ENCODE data around the gene CCDC43. TPM values are rescaled to one million over a fixed set of nuclear protein-coding genes. Genes with fewer than 3 reads are reported as not detected.
"Not testable (repeated sequence)": the region's sequence is repeated elsewhere in the genome, so short reads cannot be mapped to it uniquely, and the experiment has no call there.

Gene CCDC43
- total RNA-seq, 2 experiments from 2014 or later = 23.6 to 25.3 TPM

- Mint-ChIP-seq H3K27ac (no peak overlapping the region), H3K27me3 (no peaks in the 10 kb centered on the region), H3K9me3 (no peaks in the 10 kb centered on the region), H3K4me1 (ENCODE audit: low read depth) (peaks cover 17% of the 10 kb centered on the region), H3K4me3 (no peak overlapping the region), H3K36me3 (ENCODE audit: low read depth) (peaks cover 13% of the 10 kb centered on the region)
- ChIA-PET CTCF (no interaction called here), POLR2A (interaction anchor here (1.2 kb wide), 1 partner anchor 14 kb away, joined by 3 read pairs; the partner anchor contains the start of gene DBF4B)
- TF ChIP-seq CTCF (IDR thresholded peaks at IDR 0.05) = no peak
- H3K4me3 ChIP-seq (ENCODE audit: low read length) = no peak overlapping the region
- H3K36me3 ChIP-seq (ENCODE audit: insufficient read depth, low read length) = no peaks in the 10 kb centered on the region
- H3K9me3 ChIP-seq (ENCODE audit: control insufficient read depth in 1 of 2, insufficient read depth in 1 of 2, low read length in 2 of 2) = no peaks in the 10 kb centered on the region
- ATAC-seq (ENCODE audit: poor library complexity) (no peak), DNase-seq (no peak)
- intact Hi-C loops (cut with DNase I, micrococcal nuclease) = no loop called here
- H3K27ac ChIP-seq (ENCODE audit: low read depth in 1 of 2, low read length in 2 of 2) = no peak overlapping the region
- peaks cover 22% of the 10 kb centered on the region for H3K4me1 ChIP-seq (ENCODE audit: insufficient read depth, low read length)
- H3K27me3 ChIP-seq (ENCODE audit: control insufficient read depth in 1 of 2, insufficient read depth in 2 of 2, low read length in 2 of 2) = no peaks in the 10 kb centered on the region
These were observed 4.0 kb upstream of the CCDC43 start for GRCh38 chr17:44693609-44694008.

GRCh38 chr17:44690746-44691306 lies 1.2 kb upstream of the CCDC43 start:
- H3K27me3 ChIP-seq (ENCODE audit: control insufficient read depth in 1 of 2, insufficient read depth in 2 of 2, low read length in 2 of 2); H3K4me3 ChIP-seq (ENCODE audit: low read length); H3K27ac ChIP-seq (ENCODE audit: low read depth in 1 of 2, low read length in 2 of 2); H3K36me3 ChIP-seq (ENCODE audit: insufficient read depth, low read length); intact Hi-C loops (cut with DNase I, micrococcal nuclease); H3K9me3 ChIP-seq (ENCODE audit: control insufficient read depth in 1 of 2, insufficient read depth in 1 of 2, low read length in 2 of 2); ATAC-seq (ENCODE audit: poor library complexity); H3K9me3 Mint-ChIP-seq; H3K27me3 Mint-ChIP-seq: not testable (repeated sequence)
- POLR2A ChIA-PET = interaction anchor here (0.7 to 3.7 kb wide), 4 partner anchors 17 to 1303 kb away, joined by 3 to 33 read pairs (median 3); partner anchors contain the start of genes DBF4B and NMT1
- peaks cover 29% of the 10 kb centered on the region for H3K36me3 Mint-ChIP-seq (ENCODE audit: low read depth)
- H3K4me3 Mint-ChIP-seq = peak overlapping the region; percentile 98
- peak overlapping the region; percentile 72 for H3K27ac Mint-ChIP-seq
- CTCF ChIA-PET = interaction anchor here (0.6 kb wide), 1 partner anchor 20 kb away, joined by 3 read pairs; no protein-coding TSS in a partner anchor
- H3K4me1 Mint-ChIP-seq (ENCODE audit: low read depth) = peaks cover 23% of the 10 kb centered on the region
- DNase-seq = peak in 3 of 14 experiments; percentile 20 to 53 (median 38)
- H3K4me1 ChIP-seq (ENCODE audit: insufficient read depth, low read length) = peaks cover 27% of the 10 kb centered on the region

- Histone ChIP-seq H3K36me3 (ENCODE audit: insufficient read depth, low read length) (peaks cover 16% of the 10 kb centered on the region), H3K9me3 (ENCODE audit: control insufficient read depth in 1 of 2, insufficient read depth in 1 of 2, low read length in 2 of 2) (no peaks in the 10 kb centered on the region), H3K27me3 (ENCODE audit: control insufficient read depth in 1 of 2, insufficient read depth in 2 of 2, low read length in 2 of 2) (no peaks in the 10 kb centered on the region), H3K27ac (ENCODE audit: low read depth in 1 of 2, low read length in 2 of 2) (peak overlapping the region; percentile 51 to 89), H3K4me1 (ENCODE audit: insufficient read depth, low read length) (peaks cover 27% of the 10 kb centered on the region), H3K4me3 (ENCODE audit: low read length) (peak overlapping the region; percentile 88)
- DNase-seq (peak in 1 of 14 experiments; percentile 34), ATAC-seq (ENCODE audit: poor library complexity) (peak; percentile 11)
- H3K36me3 Mint-ChIP-seq (ENCODE audit: low read depth) = peaks cover 44% of the 10 kb centered on the region
- no peak for TF ChIP-seq CTCF (IDR thresholded peaks at IDR 0.05)
- ChIA-PET CTCF (no interaction called here), POLR2A (interaction anchor here (0.6 to 3.7 kb wide), 4 partner anchors 19 to 467 kb away, joined by 3 to 33 read pairs (median 3); partner anchors contain the start of gene DBF4B)
- intact Hi-C loops (cut with DNase I, micrococcal nuclease) = loop anchor here (1.0 to 2.0 kb wide), 2 partner anchors 19 to 210 kb away; partner anchors contain the start of genes DBF4B (in 2 of the 2) and EFTUD2 (in 1 of the 2)
- no peaks in the 10 kb centered on the region for H3K9me3 Mint-ChIP-seq
- H3K4me3 Mint-ChIP-seq = peak overlapping the region; percentile 98
- H3K4me1 Mint-ChIP-seq (ENCODE audit: low read depth) = peaks cover 30% of the 10 kb centered on the region
- no peaks in the 10 kb centered on the region for H3K27me3 Mint-ChIP-seq
- peak overlapping the region; percentile 96 for H3K27ac Mint-ChIP-seq
These were observed 700 bp downstream of the CCDC43 start for GRCh38 chr17:44688675-44689476.

Measured in CD4-positive, alpha-beta T cell (primary cell).